Motor neuron (in vitro differentiated cells): Measurements from ENCODE around the gene EPHA8. TPM values are rescaled to one million over a fixed set of nuclear protein-coding genes. Genes with fewer than 3 reads are reported as not detected.

Experiments
- ATAC-seq, 8 experiments: fragments of 200-7000 bp; cut with Tn5 transposase; replicated peaks in 6 of 8; 2 replicates each; pipeline ENCODE4 v1.8.0; 2021; ENCODE audit warnings: mild to moderate bottlenecking in 8 of 8, moderate library complexity in 8 of 8
- H3K27ac ChIP-seq, 2 donors: fragments of 250-450 bp; sonication (Bioruptor Pico); 2 replicates each; pipeline ENCODE4 v1.9.0; 2021; ENCODE audit warnings: antibody characterized with exemption in 2 of 2, mild to moderate bottlenecking in 2 of 2, moderate library complexity in 1 of 2
- H3K4me1 ChIP-seq, 2 donors: fragments of 250-450 bp; sonication (Bioruptor Pico); replicated peaks in 1 of 2; 2 replicates each; pipeline ENCODE4 v1.6.1; 2021; ENCODE audit warnings: antibody characterized with exemption in 2 of 2, mild to moderate bottlenecking in 2 of 2, moderate library complexity in 1 of 2
- H3K4me3 ChIP-seq, 5 donors: fragments of 250-450 bp; sonication (Bioruptor Pico); 2 replicates each; pipeline ENCODE4 v1.9.0; 2021; ENCODE audit warnings: antibody characterized with exemption in 5 of 5, mild to moderate bottlenecking in 5 of 5, moderate library complexity in 4 of 5
- WGBS, 10 experiments: fragments of 450-650 bp; shearing (Covaris generic); methylation state at CpG; one replicate each; pipeline ENCODE4 v1.0.0; 2022; 5-methylcytosine and 5-hydroxymethylcytosine counted together
- in situ Hi-C, 9 experiments: fragments of 400-800 bp; cut with MboI; loops; one replicate each; pipeline ENCODE4 v1.15.0; 2021; ENCODE audit warnings: low sequenced_read_pairs in 9 of 9, low pct_unique_long_range_greater_than_20kb in 2 of 9; ENCODE audit not compliant: unreplicated experiment in 9 of 9
- total RNA-seq, 8 experiments: library from RNA; unstranded; fragments of 300-600 nt; gene quantifications; 2 replicates each; pipeline versions ENCODE4 v1.2.3 to v1.2.4, GENCODE V29; 2022

EPHA8 gene
- total RNA-seq, 8 experiments from 2014 or later: 0.28 to 15.0 (median 1.6) TPM; not detected in 1

- 79 to 100% (median 82%) methylated on average over 2 to 10 of the region's 18 CpGs; no CpG with 5 or more reads in 6 of the 10 experiments for WGBS, 10 experiments
- Histone ChIP-seq H3K4me1 (no peaks in the 10 kb centered on the region), H3K4me3 (no peak overlapping the region), H3K27ac (no peak overlapping the region)
- peak in 2 of 8 experiments; percentile 38 to 48 for ATAC-seq
- in situ Hi-C loops: no loop called here
These were observed 38.9 kb downstream of the EPHA8 start for GRCh38 chr1:22602060-22602740.

- no peaks in the 10 kb centered on the region for H3K4me1 ChIP-seq
- in situ Hi-C loops: no loop called here
- 43 to 92% (median 60%) methylated on average over 1 to 4 of the region's 4 CpGs; no CpG with 5 or more reads in 1 of the 10 experiments for WGBS, 10 experiments
- ATAC-seq: peak in 1 of 8 experiments; percentile 5
- H3K27ac ChIP-seq: no peak overlapping the region
- no peak overlapping the region for H3K4me3 ChIP-seq
These were observed 42.9 kb downstream of the EPHA8 start for GRCh38 chr1:22606161-22606560.

- 0 to 11% (median 2%) methylated on average over 1 to 9 of the region's 10 CpGs; no CpG with 5 or more reads in 6 of the 10 experiments for WGBS, 10 experiments
- H3K27ac ChIP-seq: no peak overlapping the region
- in situ Hi-C loops: no loop called here
- ATAC-seq: no peak
- no peak overlapping the region for H3K4me3 ChIP-seq
- H3K4me1 ChIP-seq: no peaks in the 10 kb centered on the region
These were observed 43.9 kb downstream of the EPHA8 start for GRCh38 chr1:22607154-22607553.

- in situ Hi-C loops: no loop called here
- no peak overlapping the region for H3K4me3 ChIP-seq
- no peak overlapping the region for H3K27ac ChIP-seq
- peaks cover 10% of the 10 kb centered on the region in 2 donors for H3K4me1 ChIP-seq
- no peak for ATAC-seq
- 0 to 40% (median 21%) methylated on average over 1 to 2 of the region's 3 CpGs; no CpG with 5 or more reads in 4 of the 10 experiments for WGBS, 10 experiments
These were observed 45.1 kb downstream of the EPHA8 start for GRCh38 chr1:22608361-22608760.

- in situ Hi-C loops: no loop called here
These were observed 46.0 kb downstream of the EPHA8 start for GRCh38 chr1:22609291-22609690.

GRCh38 chr1:22611530-22611947, 48.2 kb downstream of the EPHA8 start:
- Histone ChIP-seq H3K4me1 (peaks cover 19 to 28% of the 10 kb centered on the region in 2 donors), H3K4me3 (no peak overlapping the region), H3K27ac (no peak overlapping the region)
- WGBS, 10 experiments: 0 to 14% (median 2%) methylated on average over 1 to 6 of the region's 7 CpGs; no CpG with 5 or more reads in 3 of the 10 experiments
- peak in 7 of 8 experiments; percentile 39 to 88 (median 66) for ATAC-seq
- in situ Hi-C loops: no loop called here

More at GRCh38 chr1:22609291-22609690, 46.0 kb downstream of the EPHA8 start:
- peaks cover 12 to 20% of the 10 kb centered on the region in 2 donors for H3K4me1 ChIP-seq
- 5 to 60% (median 6%) methylated on average over 1 to 5 of the region's 6 CpGs; no CpG with 5 or more reads in 6 of the 10 experiments for WGBS, 10 experiments
- H3K4me3 ChIP-seq: no peak overlapping the region
- no peak for ATAC-seq
- no peak overlapping the region for H3K27ac ChIP-seq

GRCh38 chr1:22612671-22613571, 49.6 kb downstream of the EPHA8 start:
- Histone ChIP-seq H3K27ac (no peak overlapping the region), H3K4me3 (no peak overlapping the region), H3K4me1 (peaks cover 19 to 30% of the 10 kb centered on the region in 2 donors)
- in situ Hi-C loops: no loop called here
- 8 to 55% (median 32%) methylated on average over 2 to 8 of the region's 12 CpGs; no CpG with 5 or more reads in 2 of the 10 experiments for WGBS, 10 experiments
- peak in 5 of 8 experiments; percentile 55 to 71 (median 59) for ATAC-seq

GRCh38 chr1:22613572-22613918, 50.3 kb downstream of the EPHA8 start:
- Histone ChIP-seq H3K4me1 (peaks cover 19 to 34% of the 10 kb centered on the region in 2 donors), H3K4me3 (no peak overlapping the region), H3K27ac (no peak overlapping the region)
- ATAC-seq: no peak
- in situ Hi-C loops: no loop called here
- WGBS, 10 experiments: 40 to 62% (median 50%) methylated on average over 1 to 4 of the region's 5 CpGs; no CpG with 5 or more reads in 7 of the 10 experiments

GRCh38 chr1:22613951-22614350, 50.7 kb downstream of the EPHA8 start:
- Histone ChIP-seq H3K4me3 (no peak overlapping the region), H3K4me1 (peaks cover 19 to 34% of the 10 kb centered on the region in 2 donors), H3K27ac (no peak overlapping the region)
- WGBS, 10 experiments: 0 to 65% (median 20%) methylated on average over 1 to 2 of the region's 12 CpGs; no CpG with 5 or more reads in 5 of the 10 experiments
- peak in 5 of 8 experiments; percentile 28 to 68 (median 47) for ATAC-seq
- in situ Hi-C loops: no loop called here

GRCh38 chr1:22615886-22616285, 52.6 kb downstream of the EPHA8 start:
- no peak for ATAC-seq
- in situ Hi-C loops: no loop called here
- Histone ChIP-seq H3K4me1 (peaks cover 26 to 41% of the 10 kb centered on the region in 2 donors), H3K27ac (no peak overlapping the region), H3K4me3 (no peak overlapping the region)
- 10 to 86% (median 53%) methylated on average over 1 to 2 of the region's 2 CpGs; no CpG with 5 or more reads in 4 of the 10 experiments for WGBS, 10 experiments

GRCh38 chr1:22616571-22616970, 53.3 kb downstream of the EPHA8 start:
- in situ Hi-C loops: no loop called here
- 0 to 61% (median 13%) methylated on average over 1 to 8 of the region's 11 CpGs; no CpG with 5 or more reads in 3 of the 10 experiments for WGBS, 10 experiments
- no peak for ATAC-seq

GRCh38 chr1:22618056-22618455, 54.8 kb downstream of the EPHA8 start:
- Histone ChIP-seq H3K4me1 (peaks cover 20 to 34% of the 10 kb centered on the region in 2 donors), H3K4me3 (no peak overlapping the region), H3K27ac (no peak overlapping the region)
- peak in 1 of 8 experiments; percentile 31 for ATAC-seq
- in situ Hi-C loops: no loop called here
- 5 to 77% (median 32%) methylated on average over 4 to 16 of the region's 16 CpGs; no CpG with 5 or more reads in 1 of the 10 experiments for WGBS, 10 experiments

More at GRCh38 chr1:22616571-22616970, 53.3 kb downstream of the EPHA8 start:
- Histone ChIP-seq H3K4me3 (no peak overlapping the region), H3K27ac (no peak overlapping the region), H3K4me1 (peaks cover 26 to 41% of the 10 kb centered on the region in 2 donors)

GRCh38 chr1:22619252-22619651, 56.0 kb downstream of the EPHA8 start:
- no peak overlapping the region for H3K27ac ChIP-seq
- in situ Hi-C loops: no loop called here
- 0 to 100% (median 76%) methylated on average over 1 to 6 of the region's 7 CpGs for WGBS, 10 experiments
- no peak overlapping the region for H3K4me3 ChIP-seq
- peaks cover 14 to 22% of the 10 kb centered on the region in 2 donors for H3K4me1 ChIP-seq
- ATAC-seq: no peak
